Measurements from ENCODE around the gene KCTD2. TPM values are rescaled to one million over a fixed set of nuclear protein-coding genes. Genes with fewer than 3 reads are reported as not detected.
A peak's percentile ranks its signal among the peaks of the same experiment; 100 is the strongest.

Gene KCTD2
- total and polyA plus RNA-seq, 9 donors = 25.0 to 66.8 (median 50.2) TPM

- peaks cover 3% of the 10 kb centered on the region for H3K4me1 ChIP-seq (ENCODE audit: insufficient read depth)
- no peak overlapping the region for H3K4me3 ChIP-seq
- no peak for TF ChIP-seq CTCF (IDR thresholded peaks at IDR 0.05)
- TF ChIP-seq POLR2A (IDR thresholded peaks at IDR 0.05) = no peak
- TF ChIP-seq EP300 (IDR thresholded peaks at IDR 0.05) = no peak
- H3K27me3 ChIP-seq = no peaks in the 10 kb centered on the region
- WGBS, 3 donors = 62 to 68% (median 67%) methylated on average over 14 of the region's 14 CpGs
- H3K27ac ChIP-seq = no peak overlapping the region
- DNase-seq = no peak
- H3K9me3 ChIP-seq = no peaks in the 10 kb centered on the region
- intact Hi-C loops (cut with DNase I) = no loop called here
- no peaks in the 10 kb centered on the region for H3K36me3 ChIP-seq
These were observed 37.1 kb downstream of the KCTD2 start for GRCh38 chr17:75084039-75084660.

DNA sequence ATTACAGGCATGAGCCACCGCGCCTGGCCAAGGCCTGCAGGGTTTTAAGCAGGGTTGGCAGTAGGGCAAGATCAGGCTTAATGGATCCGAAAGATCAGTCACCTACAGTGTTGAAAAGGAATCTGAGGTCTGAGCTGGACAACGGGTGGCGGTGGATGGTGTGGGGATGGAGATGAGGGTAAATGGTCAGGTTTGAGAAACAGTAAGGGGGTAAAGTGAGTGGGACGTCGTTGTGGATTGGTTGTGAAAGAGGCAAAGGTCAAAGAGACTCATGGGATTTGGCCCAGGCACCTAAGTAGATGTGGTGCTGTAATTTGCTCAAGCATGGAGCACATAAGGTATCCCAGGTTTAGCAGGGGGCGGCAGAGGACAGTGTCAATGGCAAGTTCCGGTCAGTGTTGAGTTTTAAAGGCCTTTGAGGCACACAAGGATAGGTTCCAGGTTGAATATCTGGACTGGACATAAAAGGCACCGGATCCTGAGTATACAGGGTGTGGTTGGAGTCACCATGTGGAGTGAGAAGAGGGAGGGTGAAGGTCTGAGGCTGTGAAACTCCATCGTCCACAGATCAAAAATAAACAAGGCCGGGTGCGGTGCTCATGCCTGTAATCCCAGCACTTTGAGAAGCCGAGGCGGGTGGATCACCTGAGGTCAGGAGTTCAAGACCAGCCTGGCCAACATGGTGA is 39.6 kb downstream of the KCTD2 start:
- Histone ChIP-seq H3K27me3 (no peaks in the 10 kb centered on the region), H3K36me3 (no peaks in the 10 kb centered on the region), H3K9me3 (no peaks in the 10 kb centered on the region), H3K4me3 (no peak overlapping the region), H3K4me1 (ENCODE audit: insufficient read depth) (peaks cover 10% of the 10 kb centered on the region), H3K27ac (peak overlapping the region in 1 of 2 donors; percentile 92)
- TF ChIP-seq EP300 (IDR thresholded peaks at IDR 0.05) = no peak
- TF ChIP-seq CTCF (IDR thresholded peaks at IDR 0.05) = no peak
- TF ChIP-seq POLR2A (IDR thresholded peaks at IDR 0.05) = no peak
- DNase-seq = no peak
- WGBS, 3 donors = 78 to 84% (median 81%) methylated on average over 15 of the region's 15 CpGs
- intact Hi-C loops (cut with DNase I) = no loop called here

GRCh38 chr17:75087182-75087557 is 40.1 kb downstream of the KCTD2 start:
- DNase-seq = no peak
- 46 to 53% (median 52%) methylated on average over 12 of the region's 12 CpGs for WGBS, 3 donors

More at GRCh38 chr17:75087182-75087557, 40.1 kb downstream of the KCTD2 start:
- no peaks in the 10 kb centered on the region for H3K27me3 ChIP-seq
- intact Hi-C loops (cut with DNase I) = no loop called here
- H3K4me1 ChIP-seq (ENCODE audit: insufficient read depth) = peaks cover 12% of the 10 kb centered on the region
- no peaks in the 10 kb centered on the region for H3K36me3 ChIP-seq
- TF ChIP-seq POLR2A (IDR thresholded peaks at IDR 0.05) = no peak
- no peak for TF ChIP-seq EP300 (IDR thresholded peaks at IDR 0.05)
- TF ChIP-seq CTCF (IDR thresholded peaks at IDR 0.05) = no peak
- H3K9me3 ChIP-seq = no peaks in the 10 kb centered on the region
- H3K4me3 ChIP-seq = peak overlapping the region; percentile 72
- H3K27ac ChIP-seq = peak overlapping the region; percentile 71 to 92
